Keratinocyte (primary cell): ENCODE data around the gene HPSE2. TPM values are rescaled to one million over a fixed set of nuclear protein-coding genes. Genes with fewer than 3 reads are reported as not detected.

Experiments used
- DNase-seq: peaks from one replicate; pipeline ENCODE4 v3.0.0-alpha.2; 2011; ENCODE audit warnings: low read depth, missing footprints, low spot score
- FAIRE-seq: peaks from 2 replicates; lab custom pipeline; 2011; peaks lifted over from hg19 to GRCh38; lab: Jason Lieb, UNC
- H2AFZ ChIP-seq: 2 replicates; pipeline ENCODE4 v1.6.0; 2012; ENCODE audit warnings: low read length, control low read depth, inconsistent platforms; ENCODE audit not compliant: control insufficient read depth
- H3K27ac ChIP-seq: 2 replicates; pipeline ENCODE4 v1.5.1; 2011; ENCODE audit warnings: low read length; ENCODE audit not compliant: control insufficient read depth, insufficient read depth
- H3K27me3 ChIP-seq: 3 replicates; pipeline ENCODE4 v1.6.0; 2011; ENCODE audit warnings: low read length; ENCODE audit not compliant: control insufficient read depth, insufficient read depth; ENCODE audit errors: extremely low read depth
- H3K36me3 ChIP-seq, 2 experiments: 2 replicates in 1 of 2; 3 replicates in 1 of 2; pipeline ENCODE4 v1.5.1; 2011; ENCODE audit warnings: low read length in 2 of 2, mild to moderate bottlenecking in 1 of 2; ENCODE audit not compliant: control insufficient read depth in 2 of 2, insufficient read depth in 2 of 2; ENCODE audit errors: extremely low read depth in 1 of 2
- H3K4me1 ChIP-seq: 3 replicates; pipeline ENCODE4 v1.5.1; 2011; ENCODE audit warnings: low read length; ENCODE audit not compliant: control insufficient read depth, insufficient read depth; ENCODE audit errors: extremely low read depth
- H3K4me2 ChIP-seq: 3 replicates; pipeline ENCODE4 v1.6.0; 2011; ENCODE audit warnings: low read depth, low read length; ENCODE audit not compliant: control insufficient read depth, insufficient read depth; ENCODE audit errors: extremely low read depth
- H3K4me3 ChIP-seq, 3 experiments: fragments of 200-600 bp in 1 of 3; sonication (generic) in 1 of 3; 2 replicates in 2 of 3; 3 replicates in 1 of 3; pipeline ENCODE4 v1.5.1; 2011 to 2016; ENCODE audit warnings: low read length in 3 of 3, mild to moderate bottlenecking in 3 of 3, control low read depth in 2 of 3, inconsistent platforms in 1 of 3, low read depth in 1 of 3, mixed read lengths in 1 of 3, mixed run types in 1 of 3, moderate library complexity in 1 of 3; ENCODE audit not compliant: control insufficient read depth in 2 of 3, insufficient read depth in 2 of 3; ENCODE audit errors: extremely low read depth in 1 of 3
- H3K79me2 ChIP-seq: 2 replicates; pipeline ENCODE4 v1.6.0; 2012; ENCODE audit warnings: low read length; ENCODE audit not compliant: control insufficient read depth, insufficient read depth
- H3K9ac ChIP-seq: 3 replicates; pipeline ENCODE4 v1.6.0; 2011; ENCODE audit warnings: low read length; ENCODE audit not compliant: control insufficient read depth, insufficient read depth; ENCODE audit errors: extremely low read depth
- H3K9me1 ChIP-seq: 3 replicates; pipeline ENCODE4 v1.6.0; 2011; ENCODE audit warnings: low read length; ENCODE audit not compliant: control insufficient read depth, insufficient read depth; ENCODE audit errors: extremely low read depth
- H3K9me3 ChIP-seq: 2 replicates; pipeline ENCODE4 v1.5.1; 2012; ENCODE audit warnings: low read depth, low read length; ENCODE audit not compliant: control insufficient read depth
- H4K20me1 ChIP-seq: 3 replicates; pipeline ENCODE4 v1.6.0; 2011; ENCODE audit warnings: low read length; ENCODE audit not compliant: control insufficient read depth, insufficient read depth; ENCODE audit errors: extremely low read depth
- EZH2 ChIP-seq: IDR thresholded peaks from one replicate; pipeline ENCODE4 v1.6.1; 2012; ENCODE audit warnings: inconsistent platforms, mild to moderate bottlenecking, low read length, moderate library complexity
- dilution Hi-C: fragments of 300-500 bp; cut with MboI; formaldehyde crosslinking; loops from one replicate; pipeline ENCODE4 v1.7.0; 2020; ENCODE audit warnings: low sequenced_read_pairs; ENCODE audit not compliant: extremely low pct_ligation_motif_present
- polyA plus RNA-seq, 5 experiments: library from polyadenylated mRNA; depleted of rRNA in 3 of 5; stranded (reverse) in 3 of 5; stranded (forward) in 1 of 5; unstranded in 1 of 5; fragments of >200 nt; gene quantifications; 1 replicate in 1 of 5; 2 replicates in 3 of 5; 3 replicates in 1 of 5; pipeline versions ENCODE4 v1.2.1 to v1.2.3, GENCODE V29; 2011 to 2012; ENCODE audit warnings: missing spikeins in 2 of 5, low read depth in 1 of 5, low replicate concordance in 1 of 5
- TF ChIP-seq, protein P1 (sequence below), 3 experiments: IDR thresholded peaks in 1 of 3; conservative IDR thresholded peaks in 1 of 3; optimal IDR thresholded peaks in 1 of 3; 2 replicates in 2 of 3; 3 replicates in 1 of 3; pipeline versions ENCODE3 to v1.5.1; 2011; ENCODE audit warnings: low read length in 3 of 3, mild to moderate bottlenecking in 3 of 3, moderate library complexity in 2 of 3, control low read depth in 1 of 3, inconsistent platforms in 1 of 3; ENCODE audit not compliant: insufficient read depth in 2 of 3; ENCODE audit errors: extremely low read depth in 1 of 3

The HPSE2 gene
- polyA plus RNA-seq, 1 donor (not counting 4 experiments of a cell fraction or from before 2014, with no cell fraction given) = 0.01 TPM

DNA sequence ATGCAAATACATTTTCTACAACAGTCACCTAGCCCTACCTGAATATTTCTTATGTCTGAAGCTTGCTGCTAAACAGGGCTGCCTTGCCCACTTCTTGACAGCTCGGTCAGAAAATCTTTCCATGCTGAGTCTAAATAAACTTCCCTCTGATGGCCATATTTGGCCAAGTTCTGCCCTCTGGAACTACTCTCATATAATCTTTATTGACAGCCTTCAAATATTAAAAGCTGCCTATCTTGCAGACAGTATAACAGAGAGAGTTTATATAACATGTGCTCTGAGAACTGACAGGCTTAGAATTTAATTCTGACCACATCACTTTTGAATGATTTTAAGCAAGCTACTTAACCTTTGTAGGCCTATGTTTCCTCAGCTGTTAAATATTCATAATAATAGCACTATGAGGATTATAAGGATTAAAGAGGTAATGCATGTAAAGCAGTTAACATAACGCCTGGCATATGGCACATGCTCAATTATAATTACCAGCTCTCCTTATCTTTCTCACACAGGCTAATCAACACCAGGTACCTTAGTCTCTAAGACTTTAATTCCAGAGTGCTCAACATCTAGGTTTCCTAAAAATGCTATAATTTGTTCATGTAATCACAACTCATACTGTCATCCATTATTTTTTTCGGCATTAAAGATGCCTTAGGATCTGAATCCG is 334.1 kb downstream of the HPSE2 start:
- FAIRE-seq = no peak
- Histone ChIP-seq H3K27me3 (no peaks in the 10 kb centered on the region), H3K27ac (no peak overlapping the region), H3K9me3 (no peaks in the 10 kb centered on the region), H4K20me1 (no peaks in the 10 kb centered on the region), H3K4me3 (no peak overlapping the region), H3K36me3 (no peaks in the 10 kb centered on the region), H3K4me1 (no peaks in the 10 kb centered on the region), H3K9ac (no peak overlapping the region), H3K4me2 (no peak overlapping the region), H3K79me2 (no peaks in the 10 kb centered on the region), H3K9me1 (no peaks in the 10 kb centered on the region), H2AFZ (no peak overlapping the region)
- TF ChIP-seq, protein P1, sequence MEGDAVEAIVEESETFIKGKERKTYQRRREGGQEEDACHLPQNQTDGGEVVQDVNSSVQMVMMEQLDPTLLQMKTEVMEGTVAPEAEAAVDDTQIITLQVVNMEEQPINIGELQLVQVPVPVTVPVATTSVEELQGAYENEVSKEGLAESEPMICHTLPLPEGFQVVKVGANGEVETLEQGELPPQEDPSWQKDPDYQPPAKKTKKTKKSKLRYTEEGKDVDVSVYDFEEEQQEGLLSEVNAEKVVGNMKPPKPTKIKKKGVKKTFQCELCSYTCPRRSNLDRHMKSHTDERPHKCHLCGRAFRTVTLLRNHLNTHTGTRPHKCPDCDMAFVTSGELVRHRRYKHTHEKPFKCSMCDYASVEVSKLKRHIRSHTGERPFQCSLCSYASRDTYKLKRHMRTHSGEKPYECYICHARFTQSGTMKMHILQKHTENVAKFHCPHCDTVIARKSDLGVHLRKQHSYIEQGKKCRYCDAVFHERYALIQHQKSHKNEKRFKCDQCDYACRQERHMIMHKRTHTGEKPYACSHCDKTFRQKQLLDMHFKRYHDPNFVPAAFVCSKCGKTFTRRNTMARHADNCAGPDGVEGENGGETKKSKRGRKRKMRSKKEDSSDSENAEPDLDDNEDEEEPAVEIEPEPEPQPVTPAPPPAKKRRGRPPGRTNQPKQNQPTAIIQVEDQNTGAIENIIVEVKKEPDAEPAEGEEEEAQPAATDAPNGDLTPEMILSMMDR (optimal IDR thresholded peaks at IDR 0.05 in 1 of 3, IDR thresholded peaks at IDR 0.05 in 1 of 3, conservative IDR thresholded peaks at IDR 0.05 in 1 of 3; ENCODE audit: extremely low read depth in 1 of 3, insufficient read depth in 2 of 3, low read length in 3 of 3) = no peak
- no peak for TF ChIP-seq EZH2
- no peak for DNase-seq
- dilution Hi-C loops = no loop called here

DNA sequence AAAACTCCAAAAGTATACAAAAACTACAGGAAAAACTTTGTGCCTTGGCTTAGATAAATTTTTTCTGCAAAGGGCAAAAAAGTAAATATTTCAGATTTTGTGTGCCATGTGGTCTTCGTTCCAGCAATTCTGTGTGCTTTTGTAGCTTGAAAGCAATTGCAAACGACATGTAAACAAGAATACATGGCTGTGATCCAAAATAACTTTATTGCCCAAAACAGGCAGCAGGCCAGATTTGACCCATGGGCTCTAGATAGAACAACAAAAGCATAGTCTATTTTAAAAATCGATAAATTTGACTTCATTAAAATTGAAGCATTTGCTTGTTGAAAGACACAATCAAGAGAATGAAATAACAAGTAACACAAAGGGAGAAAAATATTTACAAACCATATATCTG is 336.6 kb downstream of the HPSE2 start:
- dilution Hi-C loops = no loop called here
- no peaks in the 10 kb centered on the region for H3K4me1 ChIP-seq

More for the DNA sequence above, 336.6 kb downstream of the HPSE2 start:
- Histone ChIP-seq H3K27ac (no peak overlapping the region), H3K9me3 (no peaks in the 10 kb centered on the region), H3K27me3 (no peaks in the 10 kb centered on the region), H3K9me1 (no peaks in the 10 kb centered on the region), H3K4me3 (no peak overlapping the region), H3K4me2 (no peak overlapping the region), H3K9ac (no peak overlapping the region), H2AFZ (no peak overlapping the region), H3K36me3 (no peaks in the 10 kb centered on the region), H4K20me1 (no peaks in the 10 kb centered on the region), H3K79me2 (no peaks in the 10 kb centered on the region)
- DNase-seq = no peak
- FAIRE-seq = no peak
- TF ChIP-seq, protein P1 (optimal IDR thresholded peaks at IDR 0.05 in 1 of 3, IDR thresholded peaks at IDR 0.05 in 1 of 3, conservative IDR thresholded peaks at IDR 0.05 in 1 of 3; ENCODE audit: extremely low read depth in 1 of 3, insufficient read depth in 2 of 3, low read length in 3 of 3) = no peak
- TF ChIP-seq EZH2 = no peak
